Dendritic cell treated with granulocyte-macrophage colony-stimulating factor and Interleukin-4, amounts not matched to agents 40 ng/mL and 50 ng/mL, for 4 days (primary cell): ENCODE data around the gene HES2.
"Not testable (repeated sequence)": the region's sequence is repeated elsewhere in the genome, so short reads cannot be mapped to it uniquely, and the experiment has no call there.

ENCODE experiments used
- H3K27ac Mint-ChIP-seq: one replicate; pipeline ENCODE4 v1.8.0; 2022; ENCODE audit warnings: mild to moderate bottlenecking, mixed read lengths
- H3K27me3 Mint-ChIP-seq: one replicate; pipeline ENCODE4 v1.8.0; 2022; ENCODE audit warnings: mild to moderate bottlenecking, mixed read lengths
- H3K36me3 Mint-ChIP-seq: one replicate; pipeline ENCODE4 v1.8.0; 2022; ENCODE audit warnings: low read depth, mixed read lengths
- H3K4me1 Mint-ChIP-seq: one replicate; pipeline ENCODE4 v1.8.0; 2022; ENCODE audit warnings: low read depth, mixed read lengths
- H3K4me3 Mint-ChIP-seq: one replicate; pipeline ENCODE4 v1.8.0; 2022; ENCODE audit warnings: mild to moderate bottlenecking, moderate library complexity, mixed read lengths
- H3K9me3 Mint-ChIP-seq: one replicate; pipeline ENCODE4 v1.8.0; 2022; ENCODE audit warnings: mixed read lengths
- intact Hi-C: fragments of 100-400 bp; cut with micrococcal nuclease; formaldehyde crosslinking; loops from one replicate; pipeline ENCODE4 v1.15.0; 2022

Gene HES2

DNA sequence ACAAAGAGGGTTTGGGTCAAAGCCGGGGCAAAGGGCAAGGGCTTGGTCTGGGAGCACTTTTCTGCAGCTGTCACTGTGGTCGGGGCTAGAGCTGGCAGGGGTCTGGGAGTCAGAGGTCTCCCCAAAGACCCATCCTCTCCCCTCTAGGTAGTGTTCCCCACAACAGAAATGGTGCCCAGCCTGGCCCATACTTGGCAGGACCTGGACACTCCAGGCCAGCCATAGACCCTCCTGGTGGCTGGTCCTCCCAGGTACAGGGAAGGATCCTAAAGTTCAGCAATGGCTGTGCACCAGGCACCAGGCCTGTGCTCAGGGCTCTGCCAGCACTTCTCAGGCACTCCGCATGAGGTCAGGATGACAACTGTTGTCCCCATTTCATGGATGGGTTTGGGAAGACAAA lies 15.8 kb upstream of the HES2 start:
- no peaks in the 10 kb centered on the region for H3K4me1 Mint-ChIP-seq
- intact Hi-C loops = loop anchor here (10.0 kb wide), 1 partner anchor 191 kb away; the partner anchor contains the start of gene HES3
- no peak overlapping the region for H3K27ac Mint-ChIP-seq
- no peaks in the 10 kb centered on the region for H3K36me3 Mint-ChIP-seq
- no peak overlapping the region for H3K4me3 Mint-ChIP-seq
- no peaks in the 10 kb centered on the region for H3K9me3 Mint-ChIP-seq
- peaks cover 48% of the 10 kb centered on the region for H3K27me3 Mint-ChIP-seq

DNA sequence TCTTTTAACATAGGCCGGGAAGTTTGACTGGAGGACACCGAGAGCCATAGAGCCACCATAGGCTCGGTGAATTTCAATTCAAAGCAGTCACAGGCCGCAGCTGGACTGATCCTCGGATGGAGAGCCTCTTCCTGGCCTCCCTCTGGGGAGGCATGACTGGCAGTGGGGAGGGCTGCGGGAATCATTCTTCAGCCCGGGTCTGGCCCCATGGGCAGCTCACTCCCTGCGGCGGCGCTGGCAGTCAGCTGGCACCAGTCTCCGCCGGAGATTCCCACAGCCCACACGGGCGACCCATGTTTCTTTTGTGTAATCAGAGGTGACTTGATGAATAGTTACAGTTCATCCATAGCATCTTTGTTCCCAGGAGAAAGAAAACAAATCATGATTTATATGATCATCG lies 15.4 kb upstream of the HES2 start:
- intact Hi-C loops = loop anchor here (10.0 kb wide), 1 partner anchor 190 kb away; the partner anchor contains the start of gene HES3
- peaks cover 51% of the 10 kb centered on the region for H3K27me3 Mint-ChIP-seq
- no peak overlapping the region for H3K4me3 Mint-ChIP-seq
- H3K4me1 Mint-ChIP-seq = peaks cover 4% of the 10 kb centered on the region
- no peaks in the 10 kb centered on the region for H3K36me3 Mint-ChIP-seq
- H3K9me3 Mint-ChIP-seq = no peaks in the 10 kb centered on the region
- H3K27ac Mint-ChIP-seq = no peak overlapping the region

- Mint-ChIP-seq H3K4me1 (peaks cover 10% of the 10 kb centered on the region), H3K27me3 (peaks cover 50% of the 10 kb centered on the region), H3K36me3 (no peaks in the 10 kb centered on the region), H3K4me3 (no peak overlapping the region), H3K9me3 (no peaks in the 10 kb centered on the region), H3K27ac (no peak overlapping the region)
- intact Hi-C loops = loop anchor here (10.0 kb wide), 1 partner anchor 189 kb away; the partner anchor contains the start of gene HES3
Measured at GRCh38 chr1:6434186-6434585, 14.5 kb upstream of the HES2 start.

- not testable (repeated sequence) for H3K4me3 Mint-ChIP-seq, H3K36me3 Mint-ChIP-seq, H3K4me1 Mint-ChIP-seq, H3K9me3 Mint-ChIP-seq, H3K27ac Mint-ChIP-seq
- intact Hi-C loops = loop anchor here (10.0 kb wide), 1 partner anchor 187 kb away; the partner anchor contains the start of gene HES3
- peaks cover 47% of the 10 kb centered on the region for H3K27me3 Mint-ChIP-seq
Measured at GRCh38 chr1:6431645-6432579, 12.2 kb upstream of the HES2 start.

DNA sequence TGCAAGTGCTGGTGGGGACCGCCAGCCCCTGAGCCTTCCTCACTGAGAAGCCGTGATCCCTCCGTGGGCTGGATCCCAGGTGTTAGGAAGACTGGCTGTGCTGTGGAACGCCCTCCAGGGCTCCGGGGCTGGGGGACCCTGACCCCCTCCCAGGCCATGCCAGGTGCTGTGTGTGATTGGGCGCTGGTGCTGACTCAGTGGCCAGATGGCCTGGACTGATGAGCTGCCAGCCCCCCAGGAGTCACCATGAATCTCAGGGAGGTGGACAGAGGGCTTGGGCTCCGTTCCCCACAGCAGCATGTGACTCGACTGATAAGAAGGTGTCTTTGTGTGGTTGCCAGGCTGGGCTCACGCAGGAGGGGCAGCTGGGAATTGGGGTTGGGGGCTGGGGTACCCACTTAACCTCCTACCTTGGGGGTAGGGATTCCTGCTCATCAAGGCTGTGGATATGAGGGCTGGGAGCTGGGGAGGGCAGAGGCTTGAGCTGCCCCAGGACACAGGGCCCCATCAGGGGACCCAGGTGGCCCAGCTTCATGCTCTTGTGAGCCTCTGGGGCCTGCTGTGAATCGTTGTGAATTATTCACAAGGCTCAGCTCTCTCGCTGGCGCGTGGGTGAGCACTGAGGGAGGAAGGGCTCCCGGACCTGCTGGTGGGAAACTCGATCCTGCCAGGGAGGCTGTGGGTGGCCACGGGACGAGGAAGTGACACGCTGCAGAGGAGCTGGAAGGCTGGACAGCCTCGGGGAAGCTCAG lies 10.1 kb upstream of the HES2 start:
- H3K36me3 Mint-ChIP-seq, H3K4me3 Mint-ChIP-seq, H3K9me3 Mint-ChIP-seq, H3K27ac Mint-ChIP-seq, H3K4me1 Mint-ChIP-seq: not testable (repeated sequence)
- intact Hi-C loops = loop anchor here (10.0 kb wide), 1 partner anchor 185 kb away; the partner anchor contains the start of gene HES3
- H3K27me3 Mint-ChIP-seq = peaks cover 66% of the 10 kb centered on the region

- H3K9me3 Mint-ChIP-seq, intact Hi-C loops, H3K27ac Mint-ChIP-seq, H3K36me3 Mint-ChIP-seq, H3K4me3 Mint-ChIP-seq: not testable (repeated sequence)
- H3K27me3 Mint-ChIP-seq = peaks cover 71% of the 10 kb centered on the region
- H3K4me1 Mint-ChIP-seq = peaks cover 18% of the 10 kb centered on the region
Measured at GRCh38 chr1:6428453-6428852, 8.7 kb upstream of the HES2 start.

DNA sequence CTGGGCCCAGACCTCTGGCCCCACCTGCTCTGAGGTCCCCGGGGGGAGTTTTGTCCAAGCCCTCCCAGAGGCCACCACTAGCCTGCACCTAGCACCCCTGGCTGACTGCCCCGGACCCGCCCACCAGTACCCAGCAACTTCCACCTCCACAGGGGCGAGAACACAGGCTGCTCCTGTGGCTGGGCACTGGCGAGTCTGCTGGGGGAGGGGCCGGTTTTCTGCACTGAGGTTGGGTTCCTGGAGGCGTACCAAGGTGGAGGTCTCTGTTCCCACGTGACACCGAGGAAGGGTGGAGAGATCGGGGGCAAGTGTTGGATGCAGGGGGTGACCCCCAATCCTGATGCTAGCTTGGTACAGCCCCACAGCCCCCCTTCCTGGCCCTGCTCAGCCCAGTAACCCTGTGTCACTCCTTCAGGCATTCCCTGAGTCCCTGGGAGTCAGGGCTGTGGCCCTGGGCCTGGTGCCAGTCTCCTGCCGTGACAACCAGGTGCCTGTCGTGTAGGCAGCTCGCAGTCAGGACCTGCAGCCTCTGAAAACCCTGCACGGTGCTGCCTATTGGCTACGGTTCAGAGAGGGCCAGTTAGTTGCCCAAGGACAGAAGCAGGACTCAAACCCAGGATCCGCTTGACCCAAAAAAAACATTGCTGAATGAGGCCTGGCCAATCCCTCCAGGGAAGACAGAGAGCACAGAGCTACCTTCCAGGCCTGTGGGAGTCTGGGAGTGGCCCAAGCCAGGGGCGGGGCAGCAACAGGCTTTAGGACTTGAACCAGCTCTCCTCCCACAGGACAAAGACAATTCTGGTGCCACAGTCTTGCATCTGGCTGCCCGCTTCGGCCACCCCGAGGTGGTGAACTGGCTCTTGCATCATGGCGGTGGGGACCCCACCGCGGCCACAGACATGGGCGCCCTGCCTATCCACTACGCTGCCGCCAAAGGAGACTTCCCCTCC lies 8.0 kb upstream of the HES2 start:
- Mint-ChIP-seq H3K4me3 (no peak overlapping the region), H3K27me3 (peaks cover 76% of the 10 kb centered on the region), H3K36me3 (no peaks in the 10 kb centered on the region)

GRCh38 chr1:6426972-6427350 lies 7.2 kb upstream of the HES2 start:
- peaks cover 18% of the 10 kb centered on the region for H3K4me1 Mint-ChIP-seq
- intact Hi-C loops = no loop called here
- H3K4me3 Mint-ChIP-seq = no peak overlapping the region
- no peaks in the 10 kb centered on the region for H3K36me3 Mint-ChIP-seq
- H3K27me3 Mint-ChIP-seq = peaks cover 82% of the 10 kb centered on the region
- no peaks in the 10 kb centered on the region for H3K9me3 Mint-ChIP-seq
- no peak overlapping the region for H3K27ac Mint-ChIP-seq

More for the DNA sequence above, 8.0 kb upstream of the HES2 start:
- intact Hi-C loops = no loop called here
- Mint-ChIP-seq H3K4me1 (peaks cover 18% of the 10 kb centered on the region), H3K9me3 (no peaks in the 10 kb centered on the region), H3K27ac (no peak overlapping the region)

DNA sequence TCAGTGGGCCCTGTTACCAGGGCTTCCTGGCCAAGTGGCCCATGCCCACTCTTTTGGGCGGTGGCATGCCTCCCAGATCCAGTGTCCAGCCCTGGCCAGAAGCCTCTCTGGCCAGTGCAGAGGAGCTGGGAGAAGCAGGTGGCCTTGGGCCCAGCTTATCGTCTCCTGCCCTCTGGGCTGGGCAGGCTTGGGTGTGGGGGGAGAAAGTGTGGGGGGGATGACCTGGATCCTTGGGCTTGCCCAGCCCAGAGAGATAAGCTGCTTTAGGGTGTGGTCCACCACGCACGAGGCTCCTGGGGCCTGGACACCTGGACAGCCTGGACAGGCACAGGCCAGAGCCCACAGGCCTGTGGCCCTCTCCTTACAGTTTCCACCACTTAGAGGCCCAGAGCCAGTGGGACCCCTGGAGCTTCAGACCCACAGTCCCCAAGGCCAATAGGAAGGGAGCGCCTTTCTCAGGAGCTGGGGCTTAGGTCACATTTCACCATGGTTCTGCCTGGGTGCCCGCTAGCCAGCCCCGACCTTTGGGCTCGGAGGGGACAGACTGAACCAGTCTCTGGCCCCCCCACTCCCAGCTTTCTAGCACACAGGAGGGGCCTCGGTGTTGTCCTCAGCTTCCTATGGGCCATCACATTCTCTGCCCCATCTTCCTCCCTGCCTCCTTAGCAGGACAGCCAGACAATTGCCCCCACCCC lies 6.7 kb upstream of the HES2 start:
- Mint-ChIP-seq H3K9me3 (no peaks in the 10 kb centered on the region), H3K27me3 (peaks cover 87% of the 10 kb centered on the region), H3K36me3 (no peaks in the 10 kb centered on the region), H3K4me1 (peaks cover 18% of the 10 kb centered on the region), H3K27ac (no peak overlapping the region), H3K4me3 (no peak overlapping the region)
- intact Hi-C loops = no loop called here

DNA sequence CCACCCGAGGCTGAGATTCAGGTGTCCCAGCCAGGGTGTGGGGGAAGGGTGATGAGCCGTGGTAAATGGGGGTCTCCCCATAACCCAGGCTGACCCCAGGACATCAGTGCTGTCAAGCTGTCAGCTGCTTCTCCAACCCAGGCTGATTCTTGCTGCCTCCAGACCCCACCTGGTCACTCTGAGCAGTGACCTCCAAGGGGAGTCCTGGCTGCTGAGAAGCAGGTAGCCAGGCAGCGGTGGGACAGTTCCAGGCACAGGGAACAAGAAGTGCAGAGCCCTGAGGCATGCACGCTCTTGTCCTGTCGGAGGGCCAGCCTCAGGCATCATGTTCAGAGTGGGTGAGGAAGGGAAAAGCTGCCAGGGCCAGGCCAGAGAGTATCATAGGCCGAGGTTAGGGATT lies 5.9 kb upstream of the HES2 start:
- H3K9me3 Mint-ChIP-seq = no peaks in the 10 kb centered on the region
- intact Hi-C loops = no loop called here
- H3K27me3 Mint-ChIP-seq = peaks cover 89% of the 10 kb centered on the region
- H3K27ac Mint-ChIP-seq = no peak overlapping the region
- H3K36me3 Mint-ChIP-seq = no peaks in the 10 kb centered on the region
- no peak overlapping the region for H3K4me3 Mint-ChIP-seq
- H3K4me1 Mint-ChIP-seq = peaks cover 18% of the 10 kb centered on the region

DNA sequence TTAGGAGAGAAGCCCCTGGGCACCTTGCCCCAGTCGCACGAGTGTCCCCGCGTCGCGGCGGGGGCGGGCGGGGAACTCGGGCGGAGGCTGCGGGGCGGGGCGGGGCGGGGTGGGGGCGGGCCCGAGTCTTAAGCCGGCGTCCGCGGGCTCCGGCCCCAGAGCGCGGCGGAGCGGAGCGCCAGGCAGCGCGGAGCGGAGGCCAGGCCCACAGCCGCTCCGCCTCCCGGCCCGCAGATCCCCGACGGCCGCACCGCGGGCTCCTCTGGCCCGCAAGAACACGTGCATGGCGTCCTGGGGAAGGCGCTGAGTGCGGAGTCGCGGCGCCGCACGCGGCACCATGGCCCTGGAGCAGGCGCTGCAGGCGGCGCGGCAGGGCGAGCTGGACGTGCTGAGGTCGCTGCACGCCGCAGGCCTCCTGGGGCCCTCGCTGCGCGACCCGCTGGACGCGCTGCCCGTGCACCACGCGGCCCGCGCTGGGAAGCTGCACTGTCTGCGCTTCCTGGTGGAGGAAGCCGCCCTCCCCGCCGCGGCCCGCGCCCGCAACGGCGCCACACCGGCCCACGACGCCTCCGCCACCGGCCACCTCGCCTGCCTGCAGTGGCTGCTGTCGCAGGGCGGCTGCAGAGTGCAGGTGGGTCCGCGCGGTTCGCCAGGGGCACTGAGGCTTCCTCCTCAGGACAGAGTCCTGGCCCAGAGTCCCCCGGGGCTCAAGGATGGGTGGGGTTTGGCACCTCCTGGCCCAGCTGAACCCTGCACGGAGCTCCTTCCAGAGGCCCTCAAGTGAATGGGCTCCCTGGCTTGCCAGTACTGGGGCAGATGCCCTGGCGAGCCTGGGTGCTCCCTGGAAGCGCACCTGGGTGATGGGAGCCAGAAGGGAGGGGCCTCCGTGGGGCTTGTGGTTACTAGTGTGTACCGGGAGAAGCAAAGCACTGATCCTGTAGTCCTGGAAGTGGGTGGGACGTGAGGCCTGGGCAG lies 5.2 kb upstream of the HES2 start, which contains the start of gene ESPN:
Gene ESPN, plus strand, starts transcription at position 158 of the 975 bp plus-strand sequence. Its CDS starts 180 bp downstream, at position 338.
- Mint-ChIP-seq H3K4me3 (no peak within 1 kb of the TSS), H3K27me3 (peaks cover 89% of the 10 kb centered on the region)
- intact Hi-C loops = no loop called here

DNA sequence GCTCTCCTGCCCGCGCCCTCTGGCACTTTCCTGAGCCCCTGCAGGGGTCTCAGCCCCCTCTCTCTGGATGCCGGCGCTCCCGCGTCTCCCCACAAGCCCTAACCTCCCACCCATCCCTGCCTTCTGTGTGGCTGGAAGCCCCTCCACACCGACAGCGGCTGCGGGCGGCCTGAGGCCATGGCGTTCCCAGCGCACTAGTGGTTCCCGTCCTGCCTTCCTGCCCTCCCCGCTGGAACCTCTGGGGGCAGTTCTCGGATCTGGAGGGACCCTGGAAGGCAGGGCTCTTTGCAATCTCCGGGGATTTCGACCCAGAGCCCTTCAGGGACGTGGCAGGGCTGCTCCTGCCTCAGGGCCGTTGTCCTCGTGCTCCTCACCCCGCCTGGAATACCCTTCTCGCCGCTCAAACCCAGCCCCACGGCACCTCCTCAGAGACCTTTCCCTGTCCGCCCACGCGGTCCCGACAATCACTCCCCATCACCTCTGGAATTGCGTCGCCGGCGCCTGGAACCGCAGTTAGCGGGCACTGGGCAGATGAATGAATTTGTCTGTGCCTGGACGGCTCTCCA lies 4.4 kb upstream of the HES2 start:
- no peak overlapping the region for H3K27ac Mint-ChIP-seq
- peaks cover 89% of the 10 kb centered on the region for H3K27me3 Mint-ChIP-seq
- H3K4me3 Mint-ChIP-seq = no peak overlapping the region
- intact Hi-C loops = no loop called here
- H3K36me3 Mint-ChIP-seq = no peaks in the 10 kb centered on the region
- no peaks in the 10 kb centered on the region for H3K9me3 Mint-ChIP-seq
- peaks cover 9% of the 10 kb centered on the region for H3K4me1 Mint-ChIP-seq

More for the DNA sequence above, 5.2 kb upstream of the HES2 start, which contains the start of gene ESPN:
- peaks cover 12% of the 10 kb centered on the region for H3K4me1 Mint-ChIP-seq
- no peaks in the 10 kb centered on the region for H3K36me3 Mint-ChIP-seq
- no peak within 1 kb of the TSS for H3K27ac Mint-ChIP-seq
- H3K9me3 Mint-ChIP-seq = no peaks in the 10 kb centered on the region
